ENCODE data around the gene DPCD. TPM values are rescaled to one million over a fixed set of nuclear protein-coding genes. Genes with fewer than 3 reads are reported as not detected.

The DPCD gene
- total RNA-seq, 1 donor from 2014 or later = 7.2 TPM

DNA sequence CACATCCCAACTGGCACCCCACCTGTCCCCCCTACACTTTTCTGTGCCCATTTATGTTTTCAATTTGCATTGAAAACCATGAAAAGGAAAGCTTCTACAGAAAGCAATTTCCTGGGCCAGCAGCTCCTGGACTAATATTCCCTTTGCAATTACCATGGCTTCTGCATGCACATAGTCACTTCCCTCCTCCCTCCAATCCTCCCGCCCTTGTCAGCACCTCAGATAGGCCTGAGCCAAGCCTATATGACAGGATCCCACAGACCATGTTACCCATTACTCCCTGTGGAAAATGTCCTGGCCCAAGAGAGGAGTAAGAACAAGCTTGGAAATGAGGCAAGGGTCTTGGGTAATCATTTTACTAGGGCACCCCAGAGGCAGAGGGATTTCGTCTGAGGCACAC, 68.8 kb downstream of the DPCD start:
- no peaks in the 10 kb centered on the region for H3K27me3 ChIP-seq
- no peak for DNase-seq
- intact Hi-C loops (cut with DNase I) = no loop called here
- H3K4me3 ChIP-seq = no peak overlapping the region
- H3K36me3 ChIP-seq = peaks cover 84% of the 10 kb centered on the region
- no peaks in the 10 kb centered on the region for H3K4me1 ChIP-seq
- ATAC-seq = no peak
- no peaks in the 10 kb centered on the region for H3K9me3 ChIP-seq
- TF ChIP-seq, protein P1, sequence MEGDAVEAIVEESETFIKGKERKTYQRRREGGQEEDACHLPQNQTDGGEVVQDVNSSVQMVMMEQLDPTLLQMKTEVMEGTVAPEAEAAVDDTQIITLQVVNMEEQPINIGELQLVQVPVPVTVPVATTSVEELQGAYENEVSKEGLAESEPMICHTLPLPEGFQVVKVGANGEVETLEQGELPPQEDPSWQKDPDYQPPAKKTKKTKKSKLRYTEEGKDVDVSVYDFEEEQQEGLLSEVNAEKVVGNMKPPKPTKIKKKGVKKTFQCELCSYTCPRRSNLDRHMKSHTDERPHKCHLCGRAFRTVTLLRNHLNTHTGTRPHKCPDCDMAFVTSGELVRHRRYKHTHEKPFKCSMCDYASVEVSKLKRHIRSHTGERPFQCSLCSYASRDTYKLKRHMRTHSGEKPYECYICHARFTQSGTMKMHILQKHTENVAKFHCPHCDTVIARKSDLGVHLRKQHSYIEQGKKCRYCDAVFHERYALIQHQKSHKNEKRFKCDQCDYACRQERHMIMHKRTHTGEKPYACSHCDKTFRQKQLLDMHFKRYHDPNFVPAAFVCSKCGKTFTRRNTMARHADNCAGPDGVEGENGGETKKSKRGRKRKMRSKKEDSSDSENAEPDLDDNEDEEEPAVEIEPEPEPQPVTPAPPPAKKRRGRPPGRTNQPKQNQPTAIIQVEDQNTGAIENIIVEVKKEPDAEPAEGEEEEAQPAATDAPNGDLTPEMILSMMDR (IDR thresholded peaks at IDR 0.05) = no peak
- H3K27ac ChIP-seq = no peak overlapping the region

DNA sequence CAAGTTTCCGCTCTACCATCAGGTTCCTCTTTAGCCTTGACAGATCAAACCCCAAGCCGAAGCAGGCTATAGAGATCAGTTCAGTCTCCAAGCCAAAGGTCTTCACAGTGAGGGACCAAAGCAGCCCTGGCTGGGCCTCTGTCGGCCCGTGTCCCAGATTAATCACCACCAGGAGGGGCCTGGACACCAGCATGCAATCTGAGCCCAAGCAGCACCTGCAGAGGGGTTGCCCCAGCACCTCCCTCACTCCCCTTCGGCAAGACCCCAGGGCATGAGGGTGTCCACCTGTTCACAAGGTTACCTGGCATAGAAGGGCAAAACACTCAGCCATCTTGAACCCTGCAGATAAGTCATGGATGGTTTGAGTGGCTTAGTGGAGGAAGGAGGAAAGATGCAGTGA, 70.9 kb downstream of the DPCD start:
- no peak overlapping the region for H3K4me3 ChIP-seq
- intact Hi-C loops (cut with DNase I) = no loop called here
- H3K4me1 ChIP-seq = no peaks in the 10 kb centered on the region
- TF ChIP-seq, protein P1 (IDR thresholded peaks at IDR 0.05) = no peak
- H3K36me3 ChIP-seq = peaks cover 87% of the 10 kb centered on the region
- H3K27ac ChIP-seq = no peak overlapping the region
- no peaks in the 10 kb centered on the region for H3K9me3 ChIP-seq
- no peaks in the 10 kb centered on the region for H3K27me3 ChIP-seq
- ATAC-seq (no peak), DNase-seq (no peak)

Small RNA genes lying within 50 kb of the gene (microRNA-seq; reads per million reads assigned to microRNA genes)
- gene MIR3158-1 (ENCODE audit: borderline microRNAs expressed) (not detected), gene MIR3158-2 (ENCODE audit: borderline microRNAs expressed) (not detected)

Other genes with a start within 250 kb of the DPCD start
- 18.2 TPM for gene BTRC, start 234.2 kb upstream of the DPCD start, total RNA-seq
- gene POLL, start 64 bp upstream of the DPCD start, total RNA-seq = 30.4 TPM
- 94.3 TPM for gene FBXW4, start 106.8 kb downstream of the DPCD start, total RNA-seq
- gene FGF8, start 187.8 kb downstream of the DPCD start, total RNA-seq = 1.2 TPM
- 18.0 TPM for gene NPM3, start 195.1 kb downstream of the DPCD start, total RNA-seq
- 91.6 TPM for gene OGA, start 230.1 kb downstream of the DPCD start, total RNA-seq